Endothelial cell (in vitro differentiated cells): ENCODE data around the gene A2ML1. TPM values are rescaled to one million over a fixed set of nuclear protein-coding genes. Genes with fewer than 3 reads are reported as not detected.
A peak's percentile ranks its signal among the peaks of the same experiment; 100 is the strongest.
"Not testable (repeated sequence)": the region's sequence is repeated elsewhere in the genome, so short reads cannot be mapped to it uniquely, and the experiment has no call there.

Source experiments
- DNase-seq: peaks from one replicate; pipeline ENCODE4 v3.0.0; 2021; ENCODE audit warnings: low spot score
- H3K27ac Mint-ChIP-seq: one replicate; pipeline ENCODE4 v1.8.0; 2021; ENCODE audit warnings: mixed read lengths, inconsistent platforms; ENCODE audit not compliant: unreplicated experiment
- H3K27me3 Mint-ChIP-seq: one replicate; pipeline ENCODE4 v1.8.0; 2021; ENCODE audit warnings: mild to moderate bottlenecking, moderate library complexity, mixed read lengths, inconsistent platforms; ENCODE audit not compliant: unreplicated experiment
- H3K36me3 Mint-ChIP-seq: one replicate; pipeline ENCODE4 v1.8.0; 2021; ENCODE audit warnings: mild to moderate bottlenecking, low read depth, mixed read lengths, inconsistent platforms; ENCODE audit not compliant: unreplicated experiment
- H3K4me1 Mint-ChIP-seq: one replicate; pipeline ENCODE4 v1.8.0; 2021; ENCODE audit warnings: mild to moderate bottlenecking, mixed read lengths, inconsistent platforms; ENCODE audit not compliant: unreplicated experiment
- H3K4me3 Mint-ChIP-seq: one replicate; pipeline ENCODE4 v1.8.0; 2021; ENCODE audit warnings: mild to moderate bottlenecking, mixed read lengths, inconsistent platforms; ENCODE audit not compliant: unreplicated experiment
- H3K9me3 Mint-ChIP-seq: one replicate; pipeline ENCODE4 v1.8.0; 2021; ENCODE audit warnings: mixed read lengths, inconsistent platforms; ENCODE audit not compliant: unreplicated experiment
- total RNA-seq: library from RNA; stranded (reverse); fragmentation: NEBNext Ultra II Directional; extraction: Animal tissue kit (Norgen Biotek cat#: 25700); gene quantifications from one replicate; pipeline ENCODE4 v1.2.1, GENCODE V29; 2021; ENCODE audit not compliant: unreplicated experiment
- TF ChIP-seq, protein P1 (sequence below): fragments of 200-600 bp; sonication (generic); IDR thresholded peaks from one replicate; pipeline ENCODE4 v1.5.0; 2021; ENCODE audit warnings: antibody characterized with exemption; ENCODE audit not compliant: unreplicated experiment

Gene A2ML1
- total RNA-seq, 1 donor from 2014 or later: not detected

DNA sequence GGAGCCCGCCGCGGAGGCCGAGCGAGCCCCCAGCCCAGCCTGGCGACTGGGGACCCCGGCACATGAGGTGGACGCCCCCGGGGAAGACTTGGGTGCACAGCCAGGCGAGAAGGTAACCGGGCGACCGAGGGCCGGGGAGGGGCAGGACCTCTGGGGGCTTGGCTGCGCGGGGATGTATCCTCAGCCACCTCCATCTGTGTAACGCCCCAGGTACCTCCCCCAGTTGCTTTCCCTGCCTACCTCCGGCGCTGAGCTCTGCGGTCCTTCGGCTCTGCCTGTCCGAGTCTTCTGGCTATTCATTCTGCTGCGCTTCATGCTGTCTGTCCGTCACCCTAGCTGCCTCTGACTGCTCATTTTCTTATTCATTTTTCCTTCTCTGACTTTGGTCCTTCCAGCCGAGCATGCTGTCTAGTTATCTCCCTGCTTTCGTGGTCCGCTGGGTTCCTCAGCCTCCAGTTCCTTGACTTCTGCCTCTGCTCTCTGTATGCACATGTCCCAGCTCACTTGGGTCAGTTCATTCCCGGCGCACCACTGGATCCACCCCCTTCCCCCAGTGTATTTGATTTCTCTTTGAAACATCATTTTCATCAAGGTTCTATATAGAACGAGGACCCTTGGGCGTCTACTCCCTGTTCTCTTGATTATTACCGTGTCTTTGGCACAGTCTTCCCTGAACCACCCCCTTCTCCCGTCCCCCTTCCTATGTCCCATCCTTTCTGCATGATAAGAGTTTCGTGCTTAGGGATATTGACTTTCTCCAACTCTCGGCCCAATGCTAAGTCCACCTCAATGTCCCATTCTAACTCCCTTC lies 92.5 kb downstream of the A2ML1 start:
- H3K9me3 Mint-ChIP-seq: no peaks in the 10 kb centered on the region
- H3K27me3 Mint-ChIP-seq: peaks cover 5% of the 10 kb centered on the region
- peaks cover 20% of the 10 kb centered on the region for H3K4me1 Mint-ChIP-seq
- TF ChIP-seq, protein P1, sequence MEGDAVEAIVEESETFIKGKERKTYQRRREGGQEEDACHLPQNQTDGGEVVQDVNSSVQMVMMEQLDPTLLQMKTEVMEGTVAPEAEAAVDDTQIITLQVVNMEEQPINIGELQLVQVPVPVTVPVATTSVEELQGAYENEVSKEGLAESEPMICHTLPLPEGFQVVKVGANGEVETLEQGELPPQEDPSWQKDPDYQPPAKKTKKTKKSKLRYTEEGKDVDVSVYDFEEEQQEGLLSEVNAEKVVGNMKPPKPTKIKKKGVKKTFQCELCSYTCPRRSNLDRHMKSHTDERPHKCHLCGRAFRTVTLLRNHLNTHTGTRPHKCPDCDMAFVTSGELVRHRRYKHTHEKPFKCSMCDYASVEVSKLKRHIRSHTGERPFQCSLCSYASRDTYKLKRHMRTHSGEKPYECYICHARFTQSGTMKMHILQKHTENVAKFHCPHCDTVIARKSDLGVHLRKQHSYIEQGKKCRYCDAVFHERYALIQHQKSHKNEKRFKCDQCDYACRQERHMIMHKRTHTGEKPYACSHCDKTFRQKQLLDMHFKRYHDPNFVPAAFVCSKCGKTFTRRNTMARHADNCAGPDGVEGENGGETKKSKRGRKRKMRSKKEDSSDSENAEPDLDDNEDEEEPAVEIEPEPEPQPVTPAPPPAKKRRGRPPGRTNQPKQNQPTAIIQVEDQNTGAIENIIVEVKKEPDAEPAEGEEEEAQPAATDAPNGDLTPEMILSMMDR: no peak
- no peak overlapping the region for H3K4me3 Mint-ChIP-seq
- peak; percentile 57 for DNase-seq
- H3K27ac Mint-ChIP-seq: no peak overlapping the region
- peaks cover 11% of the 10 kb centered on the region for H3K36me3 Mint-ChIP-seq

DNA sequence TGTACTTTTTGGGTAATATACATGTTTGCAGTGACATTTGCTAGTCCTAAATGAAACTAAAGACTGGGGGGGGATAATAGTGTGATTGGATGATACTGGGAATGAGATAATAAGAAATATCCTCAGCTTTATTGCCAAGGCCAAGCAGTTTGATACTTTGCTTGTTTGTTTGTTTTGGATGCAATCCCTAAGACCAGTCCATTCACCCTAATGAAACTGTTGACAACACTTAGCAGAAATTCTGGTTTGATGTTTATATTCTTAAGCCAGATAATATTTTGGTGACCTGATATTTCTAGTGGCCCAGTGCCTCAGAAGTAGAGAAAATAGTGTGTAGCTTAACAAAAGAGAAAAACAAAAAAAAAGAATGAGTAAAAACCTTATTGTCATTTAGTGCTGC lies 93.7 kb downstream of the A2ML1 start:
- H3K27me3 Mint-ChIP-seq: peaks cover 5% of the 10 kb centered on the region
- no peaks in the 10 kb centered on the region for H3K9me3 Mint-ChIP-seq
- peaks cover 18% of the 10 kb centered on the region for H3K4me1 Mint-ChIP-seq
- DNase-seq: no peak
- H3K36me3 Mint-ChIP-seq: peaks cover 15% of the 10 kb centered on the region
- TF ChIP-seq, protein P1: no peak
- no peak overlapping the region for H3K4me3 Mint-ChIP-seq
- H3K27ac Mint-ChIP-seq: no peak overlapping the region

DNA sequence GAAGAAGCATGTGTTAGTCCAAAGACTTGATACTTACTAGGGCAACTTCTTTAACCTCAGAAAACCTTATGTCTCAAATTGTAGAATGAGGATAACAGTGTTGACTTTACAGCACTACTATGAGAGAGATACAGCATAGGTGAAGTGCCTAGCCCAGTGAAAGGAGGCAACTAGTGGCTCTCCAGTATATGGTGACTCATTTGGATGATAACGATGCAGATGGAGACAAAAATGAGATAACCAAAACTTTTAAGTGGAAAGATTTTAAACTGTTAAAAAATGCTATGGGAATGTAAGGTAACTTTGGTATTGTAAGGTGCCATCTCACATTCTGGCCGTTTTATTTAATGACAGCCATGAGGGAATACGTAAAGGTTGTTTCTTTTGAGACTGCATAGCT lies 94.6 kb downstream of the A2ML1 start:
- DNase-seq: no peak
- H3K4me3 Mint-ChIP-seq: no peak overlapping the region
- H3K27ac Mint-ChIP-seq: no peak overlapping the region
- TF ChIP-seq, protein P1: no peak
- no peaks in the 10 kb centered on the region for H3K9me3 Mint-ChIP-seq
- H3K27me3 Mint-ChIP-seq: peaks cover 5% of the 10 kb centered on the region
- H3K36me3 Mint-ChIP-seq: peaks cover 19% of the 10 kb centered on the region
- peaks cover 16% of the 10 kb centered on the region for H3K4me1 Mint-ChIP-seq

DNA sequence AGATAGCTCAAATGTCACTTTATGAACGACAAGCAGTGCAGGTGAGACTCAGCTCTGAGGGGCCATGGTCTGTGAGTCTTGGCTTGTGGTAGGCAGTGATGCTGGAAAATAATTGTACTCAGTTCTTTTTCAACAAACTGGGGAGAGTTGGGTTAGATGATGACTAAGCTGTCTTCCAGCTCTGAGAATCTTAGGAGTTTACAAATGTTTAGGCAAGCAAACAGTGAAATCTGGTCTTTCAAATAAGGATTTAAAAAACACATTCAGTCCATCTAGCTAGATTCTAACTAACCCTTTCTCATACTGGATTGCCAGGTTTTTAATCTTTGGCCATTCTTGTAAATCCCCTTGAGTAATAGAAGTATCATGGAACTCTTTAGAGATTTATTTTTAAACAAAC lies 95.3 kb downstream of the A2ML1 start:
- TF ChIP-seq, protein P1: no peak
- H3K9me3 Mint-ChIP-seq: no peaks in the 10 kb centered on the region
- DNase-seq: no peak
- H3K4me1 Mint-ChIP-seq: peaks cover 14% of the 10 kb centered on the region
- H3K4me3 Mint-ChIP-seq: no peak overlapping the region
- H3K27ac Mint-ChIP-seq: no peak overlapping the region
- peaks cover 6% of the 10 kb centered on the region for H3K27me3 Mint-ChIP-seq
- H3K36me3 Mint-ChIP-seq: peaks cover 24% of the 10 kb centered on the region

DNA sequence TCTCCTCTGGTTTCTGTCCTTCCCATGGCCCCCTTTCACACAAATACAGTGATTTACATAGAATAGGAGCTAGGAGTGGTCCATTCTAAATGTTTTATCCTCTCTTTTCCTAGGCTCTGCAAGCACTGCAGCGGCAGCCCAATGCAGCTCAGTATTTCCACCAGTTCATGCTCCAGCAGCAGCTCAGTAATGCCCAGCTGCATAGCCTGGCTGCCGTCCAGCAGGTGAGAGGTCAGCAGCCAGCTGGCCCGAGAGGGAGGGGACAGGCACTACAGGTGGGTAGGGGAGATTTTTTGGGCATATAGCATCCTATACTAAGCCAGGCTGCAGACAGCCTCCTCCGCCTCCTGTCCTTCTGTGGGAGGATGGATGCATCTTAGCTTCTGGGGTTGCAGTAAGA lies 97.2 kb downstream of the A2ML1 start:
- H3K36me3 Mint-ChIP-seq: peaks cover 21% of the 10 kb centered on the region
- H3K4me1 Mint-ChIP-seq, H3K27me3 Mint-ChIP-seq, H3K4me3 Mint-ChIP-seq, H3K9me3 Mint-ChIP-seq, DNase-seq, H3K27ac Mint-ChIP-seq: not testable (repeated sequence)
